ENCODE results near the gene NECTIN3. TPM values are rescaled to one million over a fixed set of nuclear protein-coding genes. Genes with fewer than 3 reads are reported as not detected.

NECTIN3 gene
- total RNA-seq, 1 experiment from 2014 or later: 53.7 TPM

DNA sequence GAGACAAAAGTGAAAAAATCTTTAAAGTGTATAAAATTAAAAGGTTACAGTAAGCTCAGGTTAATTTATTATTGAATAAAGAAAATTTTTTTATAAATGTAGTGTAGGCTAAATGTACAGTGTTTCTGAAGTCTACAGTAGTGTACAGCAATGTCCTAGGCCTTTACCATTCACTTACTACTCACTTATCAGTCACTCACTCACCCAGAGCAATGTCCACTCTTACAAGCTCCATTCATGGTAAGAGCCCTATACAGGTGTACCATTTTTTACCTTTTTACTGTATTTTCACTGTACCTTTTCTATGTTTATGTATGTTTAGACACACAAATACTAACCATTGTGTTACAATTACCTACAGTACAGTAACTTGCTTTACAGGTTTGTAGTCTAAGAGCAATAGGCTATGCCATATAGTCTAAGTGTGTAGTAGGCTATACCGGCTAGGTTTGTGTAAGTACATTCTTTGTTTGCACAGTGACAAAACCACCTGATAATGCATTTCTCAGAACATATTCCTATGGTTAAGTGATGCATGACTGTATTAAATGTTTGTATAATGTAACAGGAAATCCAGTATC, 38.1 kb upstream of the NECTIN3 start:
- no peaks in the 10 kb centered on the region for H3K4me1 ChIP-seq (ENCODE audit: insufficient read depth, low read length)
- no peak overlapping the region for H2BK20ac ChIP-seq (ENCODE audit: low read depth, low read length, poor library complexity, severe bottlenecking)
- H3K23ac ChIP-seq (ENCODE audit: insufficient read length, low read depth, low read length): no peak overlapping the region
- Mint-ChIP-seq H3K4me1 (peaks cover 9 to 12% of the 10 kb centered on the region in 2 experiments; a peak in 2 of 4 replicates), H3K27ac (no peak overlapping the region), H3K27me3 (ENCODE audit: low read depth) (no peaks in the 10 kb centered on the region), H3K36me3 (ENCODE audit: insufficient read depth in 1 of 3, low read depth in 3 of 3) (peaks cover 4 to 22% (median 10%) of the 10 kb centered on the region in 3 experiments; a peak in 6 of 7 replicates), H3K9me3 (peaks cover 15 to 17% of the 10 kb centered on the region in 2 experiments), H3K4me3 (no peak overlapping the region)
- WGBS (ENCODE audit: extremely low coverage, insufficient read length, low lambda C conversion rate): no CpG with 5 or more reads among the region's 1 CpG
- no peaks in the 10 kb centered on the region for H4K20me1 ChIP-seq (ENCODE audit: control insufficient read depth, insufficient read depth, insufficient read length)
- no peak overlapping the region for H2BK5ac ChIP-seq (ENCODE audit: insufficient read length, low read length)
- no peak overlapping the region for H2AK5ac ChIP-seq (ENCODE audit: insufficient read length, low read length)
- no peaks in the 10 kb centered on the region for H3K79me2 ChIP-seq (ENCODE audit: insufficient read depth, low read length)
- H3K79me1 ChIP-seq (ENCODE audit: insufficient read depth, low read depth, low read length, poor library complexity, severe bottlenecking): no peaks in the 10 kb centered on the region
- H2BK12ac ChIP-seq (ENCODE audit: insufficient read length, low read depth, low read length): no peak overlapping the region
- no peak overlapping the region for H2BK15ac ChIP-seq (ENCODE audit: low read depth, low read length)
- no peak overlapping the region for H4K8ac ChIP-seq (replicated peaks; ENCODE audit: insufficient read length, low read depth, low read length)
- no peak overlapping the region for H3K18ac ChIP-seq (ENCODE audit: insufficient read length, low read depth, low read length)
- H3K23me2 ChIP-seq (ENCODE audit: insufficient read length, low read depth, low read length, poor library complexity, severe bottlenecking): no peaks in the 10 kb centered on the region
- no peak overlapping the region for H4K5ac ChIP-seq (ENCODE audit: insufficient read length, low read depth, low read length)
- no peak overlapping the region for H3K56ac ChIP-seq (ENCODE audit: insufficient read length, low read depth, low read length)
- no peak for DNase-seq
- H3K4ac ChIP-seq (ENCODE audit: low read depth, low read length): no peak overlapping the region
- no peak overlapping the region for H2AFZ ChIP-seq (ENCODE audit: low read length)
- H4K91ac ChIP-seq (ENCODE audit: insufficient read length, low read depth, low read length): no peak overlapping the region
- no peak overlapping the region for H3K14ac ChIP-seq (ENCODE audit: insufficient read depth, low read length)
- H2BK120ac ChIP-seq (ENCODE audit: low read depth, low read length, poor library complexity, severe bottlenecking): no peak overlapping the region
- no peaks in the 10 kb centered on the region for H3K27me3 ChIP-seq (ENCODE audit: insufficient read depth, low read length)
- H3K9ac ChIP-seq (ENCODE audit: extremely low read depth, insufficient read length, low read length): no peak overlapping the region
- TF ChIP-seq, protein P1, sequence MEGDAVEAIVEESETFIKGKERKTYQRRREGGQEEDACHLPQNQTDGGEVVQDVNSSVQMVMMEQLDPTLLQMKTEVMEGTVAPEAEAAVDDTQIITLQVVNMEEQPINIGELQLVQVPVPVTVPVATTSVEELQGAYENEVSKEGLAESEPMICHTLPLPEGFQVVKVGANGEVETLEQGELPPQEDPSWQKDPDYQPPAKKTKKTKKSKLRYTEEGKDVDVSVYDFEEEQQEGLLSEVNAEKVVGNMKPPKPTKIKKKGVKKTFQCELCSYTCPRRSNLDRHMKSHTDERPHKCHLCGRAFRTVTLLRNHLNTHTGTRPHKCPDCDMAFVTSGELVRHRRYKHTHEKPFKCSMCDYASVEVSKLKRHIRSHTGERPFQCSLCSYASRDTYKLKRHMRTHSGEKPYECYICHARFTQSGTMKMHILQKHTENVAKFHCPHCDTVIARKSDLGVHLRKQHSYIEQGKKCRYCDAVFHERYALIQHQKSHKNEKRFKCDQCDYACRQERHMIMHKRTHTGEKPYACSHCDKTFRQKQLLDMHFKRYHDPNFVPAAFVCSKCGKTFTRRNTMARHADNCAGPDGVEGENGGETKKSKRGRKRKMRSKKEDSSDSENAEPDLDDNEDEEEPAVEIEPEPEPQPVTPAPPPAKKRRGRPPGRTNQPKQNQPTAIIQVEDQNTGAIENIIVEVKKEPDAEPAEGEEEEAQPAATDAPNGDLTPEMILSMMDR (conservative IDR thresholded peaks at IDR 0.05): no peak
- H3T11ph ChIP-seq (ENCODE audit: low read length): no peak overlapping the region
- H3K9me3 ChIP-seq (ENCODE audit: control insufficient read depth, low read depth, low read length): no peaks in the 10 kb centered on the region
- no peak overlapping the region for H3K27ac ChIP-seq (ENCODE audit: insufficient read length, low read depth, low read length)
- H3K4me2 ChIP-seq (ENCODE audit: insufficient read depth, insufficient read length, low read length): no peak overlapping the region
